Forelimb muscle (tissue), 1 donor: ENCODE measurements around the gene LHFPL3. TPM values are rescaled to one million over a fixed set of nuclear protein-coding genes. Genes with fewer than 3 reads are reported as not detected.

Experiments
- DNase-seq: peaks from one replicate; pipeline ENCODE4 v3.0.0-alpha.2; 2013; ENCODE audit warnings: low read depth
- polyA plus RNA-seq: library from polyadenylated mRNA; unstranded; fragments of 120-200 nt; gene quantifications from one replicate; pipeline ENCODE4 v1.2.1, GENCODE V29; 2013; ENCODE audit not compliant: insufficient read length

Gene LHFPL3
- polyA plus RNA-seq, 1 donor, result not detected

GRCh38 chr7:104795616-104796398, 467.4 kb downstream of the LHFPL3 start:
- no peak for DNase-seq

GRCh38 chr7:104800307-104800706, 471.9 kb downstream of the LHFPL3 start:
- DNase-seq, result no peak

GRCh38 chr7:104801022-104801421, 472.6 kb downstream of the LHFPL3 start:
- no peak for DNase-seq

GRCh38 chr7:104803931-104804330, 475.5 kb downstream of the LHFPL3 start:
- DNase-seq, result no peak

GRCh38 chr7:104804696-104805095, 476.3 kb downstream of the LHFPL3 start:
- DNase-seq, result no peak

- DNase-seq, result no peak
These were observed 477.3 kb downstream of the LHFPL3 start for GRCh38 chr7:104805449-104806317.

- no peak for DNase-seq
These were observed 479.3 kb downstream of the LHFPL3 start for GRCh38 chr7:104807671-104808070.

- DNase-seq, result no peak
These were observed 481.5 kb downstream of the LHFPL3 start for GRCh38 chr7:104809906-104810305.

GRCh38 chr7:104814126-104814525, 485.7 kb downstream of the LHFPL3 start:
- no peak for DNase-seq

- DNase-seq, result no peak
These were observed 486.4 kb downstream of the LHFPL3 start for GRCh38 chr7:104814671-104815400.

- no peak for DNase-seq
These were observed 488.1 kb downstream of the LHFPL3 start for GRCh38 chr7:104816537-104816936.

GRCh38 chr7:104818961-104819880, 490.8 kb downstream of the LHFPL3 start:
- DNase-seq, result no peak

- no peak for DNase-seq
These were observed 492.6 kb downstream of the LHFPL3 start for GRCh38 chr7:104820836-104821535.

- DNase-seq, result no peak
These were observed 494.8 kb downstream of the LHFPL3 start for GRCh38 chr7:104823177-104823576.

- no peak for DNase-seq
These were observed 496.7 kb downstream of the LHFPL3 start for GRCh38 chr7:104825099-104825498.

- DNase-seq, result no peak
These were observed 497.7 kb downstream of the LHFPL3 start for GRCh38 chr7:104826135-104826534.

GRCh38 chr7:104836976-104837375, 508.6 kb downstream of the LHFPL3 start:
- DNase-seq, result no peak

GRCh38 chr7:104838537-104839299, 510.3 kb downstream of the LHFPL3 start:
- DNase-seq, result no peak

- no peak for DNase-seq
These were observed 511.4 kb downstream of the LHFPL3 start for GRCh38 chr7:104839842-104840241.

GRCh38 chr7:104841798-104842197, 513.4 kb downstream of the LHFPL3 start:
- no peak for DNase-seq
